HG02970 (cell line): ENCODE measurements around the gene TDRD10.

Experiments
- ATAC-seq: cut with Tn5 transposase; IDR thresholded peaks from one replicate; pipeline ENCODE4 v1.9.1; 2021; ENCODE audit warnings: mild to moderate bottlenecking, moderate library complexity, moderate number of reproducible peaks; ENCODE audit not compliant: unreplicated experiment, low FRiP score

The TDRD10 gene

GRCh38 chr1:154550070-154550469, 48.1 kb downstream of the TDRD10 start:
- no peak for ATAC-seq

GRCh38 chr1:154550657-154551056, 48.6 kb downstream of the TDRD10 start:
- ATAC-seq, result no peak

DNA sequence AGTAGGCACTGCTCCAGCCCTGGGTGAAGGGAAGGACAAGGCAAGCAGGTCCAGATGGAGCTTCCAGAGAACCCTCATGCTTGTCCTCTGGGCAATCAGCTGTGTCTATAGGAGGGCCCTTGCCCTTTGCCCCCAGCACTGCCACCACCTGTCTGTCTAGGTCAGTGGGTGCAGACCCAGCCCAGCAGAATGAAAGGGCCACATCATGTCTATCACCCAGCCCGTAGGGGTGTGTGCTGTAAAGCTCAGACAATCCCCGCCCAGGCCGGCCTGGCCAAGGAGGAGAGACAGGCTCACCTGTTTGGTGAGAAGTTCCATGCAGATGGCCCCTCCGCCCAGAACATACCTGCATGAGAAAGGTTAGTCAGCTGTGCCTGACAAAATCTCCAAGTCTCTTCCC, 49.5 kb downstream of the TDRD10 start:
- ATAC-seq, result no peak

- no peak for ATAC-seq
Measured at GRCh38 chr1:154552036-154552435, 50.0 kb downstream of the TDRD10 start.

GRCh38 chr1:154553056-154554030, 51.3 kb downstream of the TDRD10 start:
- no peak for ATAC-seq

- no peak for ATAC-seq
Measured at GRCh38 chr1:154556422-154556821, 54.4 kb downstream of the TDRD10 start.

- ATAC-seq, result no peak
Measured at GRCh38 chr1:154557248-154557938, 55.4 kb downstream of the TDRD10 start.

DNA sequence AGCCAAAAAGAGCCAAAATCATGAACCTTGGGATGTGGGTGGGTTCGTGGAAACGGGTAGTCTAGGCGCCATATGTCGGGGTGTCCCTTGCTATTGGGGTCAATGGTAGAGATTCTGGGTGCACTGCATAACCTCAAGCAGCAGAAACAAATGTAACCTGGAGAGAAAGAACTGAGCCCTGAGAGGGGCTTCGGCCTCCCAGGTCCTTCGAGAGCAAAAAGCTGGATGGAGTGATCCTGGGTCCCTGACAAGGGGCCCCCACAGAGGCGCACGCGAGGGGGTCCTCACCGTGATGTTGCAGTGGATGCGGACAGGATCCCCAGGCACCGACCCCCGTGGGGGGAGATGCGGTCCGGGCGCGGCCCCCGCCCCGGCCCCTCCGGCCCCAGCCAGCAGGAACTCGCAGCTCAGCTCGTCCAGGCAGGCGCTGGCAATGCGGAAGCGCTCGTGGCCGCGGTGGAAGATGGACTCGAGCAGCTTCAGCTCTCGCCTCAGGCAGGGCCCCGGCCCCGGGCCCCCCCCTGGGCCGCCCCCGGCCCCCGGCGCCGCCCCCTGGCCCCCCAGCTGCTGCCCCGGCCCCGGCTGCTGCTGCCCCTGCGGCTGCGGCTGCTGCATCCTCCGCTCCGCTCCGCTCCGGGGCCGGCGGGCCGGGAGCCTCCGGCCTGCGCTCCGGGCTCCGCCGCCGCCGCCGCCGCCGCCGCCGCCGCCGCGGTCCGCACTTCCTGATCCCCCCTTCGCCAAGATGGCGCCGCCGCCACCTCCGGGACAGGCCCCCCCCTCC, 56.1 kb downstream of the TDRD10 start, which contains the start of gene UBE2Q1:
UBE2Q1 (minus strand) TSS at position 724 of the 781 bp plus-strand sequence; CDS start at position 615, 109 bp downstream.
- peak; percentile 4 for ATAC-seq

DNA sequence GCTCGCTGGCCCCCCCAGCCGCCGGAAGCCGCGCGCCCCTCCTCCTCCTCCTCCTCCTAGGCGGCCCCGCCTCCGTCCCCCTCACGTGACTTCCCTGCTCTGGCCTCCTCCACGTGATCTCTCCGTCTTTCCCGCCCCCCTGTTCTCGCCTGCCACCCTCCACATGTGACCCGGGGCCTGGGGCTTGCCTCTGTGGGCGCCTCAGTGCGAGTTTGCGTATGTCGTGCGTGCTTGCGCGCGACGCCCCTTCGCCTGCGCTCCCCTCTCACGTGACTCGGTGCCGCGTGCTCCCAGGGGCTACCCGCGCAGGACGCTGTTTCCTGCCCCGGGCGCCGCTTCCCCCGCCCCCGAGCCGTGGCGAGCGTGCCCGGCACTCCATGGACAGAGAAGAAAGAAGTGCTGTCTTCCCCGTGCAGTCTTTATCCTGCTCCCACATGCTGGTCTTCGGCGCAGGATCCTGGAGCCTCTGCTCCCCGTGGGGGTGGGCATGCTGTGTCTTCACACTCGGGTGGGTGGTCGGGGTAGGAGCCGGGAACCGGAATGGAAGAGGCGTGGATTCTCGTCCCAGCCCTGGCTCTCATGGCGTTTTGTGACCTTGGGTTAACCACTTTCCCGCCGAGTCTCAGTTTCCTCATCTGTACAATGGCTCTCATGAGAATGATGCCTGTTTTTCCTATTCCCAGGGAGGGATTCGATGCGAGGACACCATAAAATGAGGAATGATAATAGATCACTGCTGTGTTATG, 56.9 kb downstream of the TDRD10 start:
- ATAC-seq, result peak; percentile 88

DNA sequence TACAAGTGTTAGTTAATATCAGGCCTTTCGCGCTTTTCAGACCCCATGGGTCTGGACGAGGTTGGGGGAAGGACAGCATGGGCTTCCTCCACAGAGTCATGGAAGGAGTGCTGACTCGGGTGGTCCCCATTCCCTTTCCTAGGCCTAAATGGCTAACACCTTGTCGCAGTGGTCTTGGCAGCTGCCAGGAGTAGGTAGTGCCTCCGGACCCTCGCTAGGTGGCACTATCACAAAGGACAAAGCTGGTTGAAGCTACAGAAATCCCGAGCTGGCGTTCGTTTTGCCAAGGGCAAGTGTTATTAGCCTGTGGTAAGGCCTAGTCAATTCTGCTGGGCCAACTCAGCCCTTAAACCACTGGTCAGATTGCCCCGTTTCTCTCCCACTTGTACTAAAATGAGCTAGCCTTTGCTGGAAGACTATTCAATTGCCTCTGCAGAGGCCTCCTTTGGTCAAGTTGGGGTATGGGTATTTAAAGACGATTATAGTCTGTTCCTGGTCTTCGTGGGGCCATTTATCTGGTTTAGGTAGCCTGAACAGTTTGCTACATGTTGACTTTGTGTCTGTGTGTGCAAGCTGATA, 57.5 kb downstream of the TDRD10 start:
- peak; percentile 48 for ATAC-seq

DNA sequence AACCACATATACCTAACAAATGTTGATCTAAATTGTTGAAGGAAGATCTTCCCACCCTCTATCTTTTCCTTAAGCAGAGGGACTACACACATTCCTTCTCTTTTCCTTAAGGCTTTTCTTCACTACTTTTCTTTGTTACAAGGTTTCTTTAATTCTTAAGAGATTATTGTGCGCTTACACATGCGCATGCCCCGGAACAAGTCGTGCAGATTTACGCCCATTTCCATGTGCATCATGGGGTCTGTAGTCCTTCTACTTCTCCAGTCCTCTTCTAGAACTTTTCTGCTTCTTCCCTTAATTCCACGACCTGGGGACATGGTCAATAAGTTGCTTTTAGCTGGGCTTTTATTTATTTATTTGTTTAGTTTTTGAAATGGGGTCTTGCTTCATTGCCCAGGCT, 63.9 kb downstream of the TDRD10 start:
- ATAC-seq, result no peak

GRCh38 chr1:154567386-154568156, 65.6 kb downstream of the TDRD10 start, which contains the start of gene CHRNB2:
CHRNB2 (plus strand) TSS chr1:154567778; CDS start chr1:154568045, 267 bp downstream.
- no peak for ATAC-seq

DNA sequence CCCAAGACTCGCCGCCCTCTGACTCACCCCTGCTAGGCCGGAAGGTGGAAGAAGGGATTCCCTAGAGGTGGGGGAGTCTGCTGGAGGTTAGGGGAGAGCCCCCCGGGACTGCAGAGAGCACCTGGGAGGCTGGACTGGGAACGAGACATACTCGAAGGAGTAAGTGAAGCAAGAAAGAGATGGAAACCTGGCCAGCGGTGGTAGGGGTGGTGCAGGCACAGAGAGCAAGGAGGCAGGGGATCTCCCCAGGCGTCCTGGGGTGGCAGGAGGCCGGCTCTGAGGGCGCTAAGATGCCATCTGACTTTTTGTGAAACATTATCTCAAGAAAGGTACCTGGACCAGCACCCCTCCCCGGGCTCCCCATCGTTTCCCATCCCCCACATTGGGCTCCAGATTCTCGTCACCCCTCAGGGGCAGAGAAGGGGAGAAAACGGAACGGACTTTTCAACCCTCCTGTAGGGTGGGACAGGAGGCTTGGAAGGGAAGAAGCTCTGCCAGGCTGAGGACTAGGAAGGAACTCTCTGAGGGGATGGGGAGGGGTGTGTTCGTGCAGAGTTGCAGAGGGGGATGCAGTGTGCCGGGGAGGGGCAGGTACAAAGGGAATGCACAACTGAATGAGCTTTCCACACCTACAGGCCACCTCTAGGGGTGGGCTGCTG, 66.3 kb downstream of the TDRD10 start:
- no peak for ATAC-seq

DNA sequence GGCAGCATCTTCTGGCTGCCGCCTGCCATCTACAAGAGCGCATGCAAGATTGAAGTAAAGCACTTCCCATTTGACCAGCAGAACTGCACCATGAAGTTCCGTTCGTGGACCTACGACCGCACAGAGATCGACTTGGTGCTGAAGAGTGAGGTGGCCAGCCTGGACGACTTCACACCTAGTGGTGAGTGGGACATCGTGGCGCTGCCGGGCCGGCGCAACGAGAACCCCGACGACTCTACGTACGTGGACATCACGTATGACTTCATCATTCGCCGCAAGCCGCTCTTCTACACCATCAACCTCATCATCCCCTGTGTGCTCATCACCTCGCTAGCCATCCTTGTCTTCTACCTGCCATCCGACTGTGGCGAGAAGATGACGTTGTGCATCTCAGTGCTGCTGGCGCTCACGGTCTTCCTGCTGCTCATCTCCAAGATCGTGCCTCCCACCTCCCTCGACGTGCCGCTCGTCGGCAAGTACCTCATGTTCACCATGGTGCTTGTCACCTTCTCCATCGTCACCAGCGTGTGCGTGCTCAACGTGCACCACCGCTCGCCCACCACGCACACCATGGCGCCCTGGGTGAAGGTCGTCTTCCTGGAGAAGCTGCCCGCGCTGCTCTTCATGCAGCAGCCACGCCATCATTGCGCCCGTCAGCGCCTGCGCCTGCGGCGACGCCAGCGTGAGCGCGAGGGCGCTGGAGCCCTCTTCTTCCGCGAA, 69.4 kb downstream of the TDRD10 start:
- no peak for ATAC-seq

DNA sequence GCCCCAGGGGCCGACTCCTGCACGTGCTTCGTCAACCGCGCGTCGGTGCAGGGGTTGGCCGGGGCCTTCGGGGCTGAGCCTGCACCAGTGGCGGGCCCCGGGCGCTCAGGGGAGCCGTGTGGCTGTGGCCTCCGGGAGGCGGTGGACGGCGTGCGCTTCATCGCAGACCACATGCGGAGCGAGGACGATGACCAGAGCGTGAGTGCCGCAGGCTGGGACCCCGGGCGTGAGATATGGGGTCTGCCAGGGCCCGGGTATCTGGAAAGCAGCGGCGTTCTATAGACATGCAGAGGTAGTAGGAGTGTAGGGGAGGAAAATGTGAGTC, 69.9 kb downstream of the TDRD10 start:
- no peak for ATAC-seq

GRCh38 chr1:154572468-154573167, 70.6 kb downstream of the TDRD10 start:
- ATAC-seq, result no peak

DNA sequence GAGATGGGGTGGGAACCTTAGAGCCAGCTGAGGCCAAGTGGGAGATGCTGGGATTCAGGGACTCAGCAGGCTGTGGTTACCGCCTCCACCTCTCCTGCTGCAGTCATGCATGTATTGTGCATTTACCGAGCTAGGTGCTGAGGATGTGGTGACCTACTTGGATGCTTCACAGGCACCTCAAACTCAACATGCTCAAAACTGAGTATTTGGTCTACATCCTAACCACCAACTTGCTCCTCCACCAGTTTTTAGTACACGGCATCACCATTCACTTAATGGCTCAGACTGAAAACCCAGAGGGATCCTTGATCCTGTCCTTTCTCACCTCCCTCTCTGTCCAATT, 71.1 kb downstream of the TDRD10 start:
- ATAC-seq, result no peak
